Measurements from ENCODE around the gene TLL1.

The TLL1 gene

DNA sequence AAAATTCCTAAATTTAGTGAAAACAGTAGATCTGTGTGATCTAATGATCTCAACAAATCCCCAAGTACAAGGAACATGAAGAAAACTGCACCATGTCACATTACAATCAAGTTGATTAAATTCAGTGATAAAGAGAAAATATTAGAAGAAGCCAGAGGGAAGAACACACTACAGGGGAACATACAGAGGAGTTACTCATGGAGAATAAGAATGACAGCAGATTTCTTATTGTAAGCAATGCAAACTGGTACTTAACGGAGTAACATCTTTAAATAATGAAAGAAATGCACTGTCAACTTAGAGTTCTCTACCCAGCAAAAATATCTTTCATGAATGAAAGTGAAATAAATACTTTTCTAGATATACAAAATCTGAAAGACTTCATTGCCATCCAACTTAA is 21.1 kb downstream of the TLL1 start:
- no peak for DNase-seq (ENCODE audit: low spot score)

DNA sequence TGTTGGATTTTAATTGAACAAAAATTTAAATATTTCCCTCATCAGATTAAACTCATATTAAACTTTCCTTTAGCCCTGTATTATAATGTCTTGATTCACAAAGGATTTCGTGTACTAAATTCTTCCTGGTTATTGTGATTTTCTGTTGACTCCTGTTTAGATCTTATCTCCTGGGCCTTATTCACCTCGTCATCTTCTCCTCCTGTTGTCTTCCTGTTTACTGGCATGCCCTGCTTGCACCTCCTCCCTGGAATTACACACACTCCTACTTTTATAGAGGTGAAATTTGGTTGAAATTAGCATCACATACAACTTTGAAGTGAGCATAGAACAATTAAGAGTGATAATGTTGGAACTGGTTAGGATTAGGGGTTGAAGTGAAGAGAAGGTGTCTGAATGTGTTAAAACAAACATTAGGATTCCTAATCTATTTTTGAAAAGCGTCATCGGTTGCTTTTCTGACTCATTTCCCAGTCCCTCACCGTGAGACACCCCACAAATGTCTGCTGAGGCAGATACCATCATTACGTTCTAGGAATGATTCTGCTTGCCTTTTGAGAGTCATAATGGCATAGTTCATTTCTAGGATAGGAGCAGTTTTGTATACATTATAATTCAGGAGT is 32.5 kb downstream of the TLL1 start:
- no peak for DNase-seq (ENCODE audit: low spot score)

- DNase-seq (ENCODE audit: low spot score), result no peak
Observed at GRCh38 chr4:165906272-165906671, 33.2 kb downstream of the TLL1 start.

DNA sequence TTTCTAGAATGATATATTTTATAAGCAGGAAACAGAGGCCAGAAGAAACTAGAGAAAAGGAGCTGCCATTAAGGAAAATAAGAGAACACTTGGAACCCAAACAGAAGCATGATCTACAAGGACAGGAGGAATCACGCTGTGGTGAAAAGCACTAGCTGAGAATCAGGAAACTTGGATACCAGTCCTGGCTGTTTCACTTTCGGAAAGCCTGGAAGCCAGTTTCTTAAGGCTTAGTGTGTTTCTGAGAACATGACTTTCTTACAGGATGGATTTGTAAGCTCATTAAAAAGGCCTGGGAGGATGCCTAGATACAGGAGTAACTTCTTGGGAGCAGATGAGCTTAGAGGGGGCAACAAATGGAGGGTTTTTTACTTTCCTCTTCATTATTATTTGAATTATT is 36.9 kb downstream of the TLL1 start:
- no peak for DNase-seq (ENCODE audit: low spot score)

DNA sequence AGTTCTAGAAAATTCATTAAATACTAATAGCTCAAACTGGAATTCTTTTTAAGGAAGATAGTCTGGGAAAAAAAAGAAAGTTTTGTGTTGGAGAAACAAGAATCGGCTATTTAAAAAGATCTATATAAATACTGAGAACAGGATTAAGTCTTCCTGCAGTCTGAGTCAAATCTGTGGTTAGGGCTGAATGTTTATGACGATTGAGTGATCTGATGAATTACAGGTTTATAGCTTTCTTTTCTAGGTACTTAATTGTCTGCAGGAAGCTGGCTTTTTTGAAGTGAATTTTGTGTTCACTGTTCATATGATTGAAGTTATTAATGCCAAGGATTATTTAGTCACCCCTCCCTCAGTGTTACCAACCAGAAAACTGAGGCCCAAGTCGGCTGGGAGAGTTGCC is 42.2 kb downstream of the TLL1 start:
- DNase-seq (ENCODE audit: low spot score), result no peak

- no peak for DNase-seq (ENCODE audit: low spot score)
Observed at GRCh38 chr4:165921546-165921945, 48.5 kb downstream of the TLL1 start.

- no peak for DNase-seq (ENCODE audit: low spot score)
Observed at GRCh38 chr4:165922747-165923146, 49.7 kb downstream of the TLL1 start.

DNA sequence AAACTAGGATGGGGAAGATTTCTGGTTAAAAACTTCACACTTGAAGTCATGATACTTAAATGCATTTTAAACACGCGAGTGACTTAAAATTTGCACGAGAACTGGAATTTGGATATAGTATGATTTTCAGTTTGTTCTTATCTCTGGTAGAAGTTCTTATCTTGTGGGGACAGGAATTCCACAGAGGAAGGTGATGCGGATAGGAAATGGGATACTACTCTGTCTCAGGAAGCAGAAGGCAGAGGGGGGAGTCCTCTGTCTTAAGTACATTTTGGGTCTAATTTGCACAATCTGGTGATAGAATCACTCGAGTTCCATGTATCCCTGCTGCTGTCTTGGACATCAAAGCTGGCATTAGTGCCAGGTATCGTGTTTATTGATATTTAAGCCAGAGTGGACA is 53.3 kb downstream of the TLL1 start:
- DNase-seq (ENCODE audit: low spot score), result no peak

DNA sequence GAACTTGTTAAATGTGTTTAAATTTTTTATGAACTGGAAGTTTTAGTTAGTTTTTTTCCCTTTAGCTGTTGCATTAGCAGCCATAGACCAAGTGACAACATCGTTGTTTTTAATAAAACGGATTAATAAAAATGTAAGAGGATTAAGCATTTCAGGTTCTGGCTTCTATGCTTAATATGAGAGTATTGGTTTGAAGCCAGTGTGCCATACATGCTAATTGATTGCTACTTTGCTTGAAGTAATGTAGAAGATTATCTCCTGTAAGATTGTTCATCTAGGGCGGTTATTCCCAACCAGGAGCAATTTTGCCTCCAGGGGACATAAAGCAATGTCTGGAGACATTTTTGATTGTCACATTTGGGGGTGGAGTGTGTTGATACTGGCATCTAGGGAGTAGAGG is 54.3 kb downstream of the TLL1 start:
- no peak for DNase-seq (ENCODE audit: low spot score)

DNA sequence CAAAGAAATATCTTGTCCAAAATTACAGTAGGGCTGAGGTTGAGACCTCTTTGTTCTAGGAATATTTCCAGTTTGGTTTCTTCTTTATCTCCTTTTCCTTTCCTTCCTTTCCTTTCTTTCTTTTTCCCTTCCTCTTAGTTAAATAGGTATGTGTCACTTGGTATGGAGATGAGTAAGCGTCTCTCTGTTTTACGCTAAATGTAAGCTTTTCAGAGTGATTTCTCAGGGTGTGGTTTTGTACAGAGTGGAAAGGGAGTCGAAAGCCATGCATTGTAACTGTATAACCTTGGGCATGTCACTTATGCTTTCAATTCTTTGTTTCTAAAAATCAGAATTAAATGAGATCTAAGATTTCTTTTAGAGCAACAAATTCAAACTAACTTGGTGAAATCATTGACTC is 54.8 kb downstream of the TLL1 start:
- DNase-seq (ENCODE audit: low spot score), result no peak

GRCh38 chr4:165928601-165929000 is 55.6 kb downstream of the TLL1 start:
- DNase-seq (ENCODE audit: low spot score), result no peak

DNA sequence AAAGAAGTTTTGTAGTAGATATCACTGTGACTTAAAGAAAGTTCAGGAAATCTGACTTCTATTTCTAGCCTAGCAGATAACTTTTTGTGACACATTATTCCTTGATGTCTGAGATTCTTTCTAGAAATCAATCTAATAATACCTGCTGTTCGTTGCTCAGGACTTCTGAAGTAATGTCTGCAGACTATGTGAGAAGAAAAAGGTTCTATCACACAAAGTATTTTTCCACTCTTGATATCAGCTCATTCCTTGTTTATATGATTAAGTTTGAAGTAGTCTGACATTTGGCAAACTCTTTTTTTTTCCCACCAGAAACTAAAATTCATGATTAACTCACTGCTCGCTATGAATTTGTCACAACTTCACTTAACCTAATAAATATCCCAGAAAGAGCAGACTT is 56.6 kb downstream of the TLL1 start:
- DNase-seq (ENCODE audit: low spot score), result no peak

- DNase-seq (ENCODE audit: low spot score), result no peak
Observed at GRCh38 chr4:165931741-165932140, 58.7 kb downstream of the TLL1 start.

DNA sequence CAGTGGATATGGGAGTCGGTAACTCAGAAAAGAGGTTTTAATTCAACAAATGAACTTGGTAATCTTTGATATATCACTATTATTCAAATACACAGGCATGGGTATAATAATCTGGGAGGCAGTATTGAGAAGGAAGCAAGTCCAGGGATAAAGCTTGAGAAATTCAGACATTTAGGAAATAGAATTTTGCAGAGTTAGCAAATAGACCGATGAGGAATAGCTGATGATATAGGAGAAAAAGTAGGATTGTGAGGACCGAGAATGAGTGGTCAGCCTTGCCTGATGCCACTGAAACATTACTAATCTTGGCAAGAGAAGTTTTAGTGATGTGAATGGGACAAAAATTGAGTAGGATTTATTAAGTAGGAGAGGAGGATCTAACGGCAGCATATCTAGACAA is 71.9 kb downstream of the TLL1 start:
- no peak for DNase-seq (ENCODE audit: low spot score)

- no peak for DNase-seq (ENCODE audit: low spot score)
Observed at GRCh38 chr4:165945991-165946390, 73.0 kb downstream of the TLL1 start.

GRCh38 chr4:165947019-165947418 is 74.0 kb downstream of the TLL1 start:
- DNase-seq (ENCODE audit: low spot score), result no peak

DNA sequence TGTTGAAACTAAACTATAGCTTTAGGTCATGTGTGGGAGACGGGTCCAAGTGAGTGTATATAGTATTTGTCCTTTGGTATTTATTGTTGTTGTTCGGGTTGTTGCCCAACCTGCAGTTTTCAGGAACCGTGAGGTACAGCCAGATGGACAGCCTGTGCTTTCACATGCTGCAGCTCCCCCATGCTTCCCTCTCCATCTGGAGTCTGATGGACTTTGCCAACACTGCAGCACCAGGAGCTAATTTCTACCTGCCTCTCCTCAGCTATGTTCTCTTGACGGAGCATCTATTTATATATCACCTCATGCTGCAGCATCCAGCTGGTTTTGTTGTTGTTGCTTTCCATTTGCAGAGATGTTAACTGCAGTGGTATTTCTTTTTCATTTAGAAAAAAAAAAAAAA is 80.1 kb downstream of the TLL1 start:
- no peak for DNase-seq (ENCODE audit: low spot score)

- DNase-seq (ENCODE audit: low spot score), result no peak
Observed at GRCh38 chr4:165963621-165964020, 90.6 kb downstream of the TLL1 start.

DNA sequence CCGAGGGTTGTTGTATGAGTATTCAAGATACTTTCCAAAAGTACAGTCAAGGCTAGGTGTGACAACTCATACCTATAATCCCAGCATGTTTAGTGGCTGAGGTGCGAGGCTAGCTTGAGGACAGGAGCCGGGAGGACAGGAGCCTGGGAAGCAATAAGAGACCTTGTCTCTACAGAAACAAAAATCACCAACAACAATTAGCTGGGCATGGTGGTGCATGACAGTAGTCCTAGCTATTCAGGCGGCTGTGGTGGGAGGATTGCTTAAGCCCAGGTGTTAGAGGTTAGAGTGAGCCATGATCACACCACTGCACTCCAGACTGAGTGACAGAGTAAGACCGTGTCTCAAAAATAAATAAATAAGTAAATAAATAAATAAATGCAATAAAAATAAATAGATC is 91.6 kb downstream of the TLL1 start:
- no peak for DNase-seq (ENCODE audit: low spot score)

DNA sequence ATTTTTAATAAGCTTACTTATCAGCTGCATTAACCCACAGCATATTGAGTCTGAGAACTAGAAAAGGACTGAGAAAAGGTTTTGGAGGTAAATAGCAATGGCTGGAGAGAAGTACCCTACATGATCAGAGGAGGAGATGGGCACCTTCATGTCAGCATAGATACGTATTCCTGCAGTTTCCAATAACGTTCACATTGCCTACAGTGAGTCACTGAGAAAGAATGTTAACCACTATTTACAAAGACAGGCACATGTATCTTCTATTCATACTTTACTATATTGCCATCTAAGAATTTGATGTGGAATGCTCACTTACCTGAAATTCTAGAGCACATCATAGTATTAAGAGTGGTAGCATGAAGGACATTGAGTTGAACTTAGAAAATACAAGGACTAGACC is 92.5 kb downstream of the TLL1 start:
- DNase-seq (ENCODE audit: low spot score), result no peak

- no peak for DNase-seq (ENCODE audit: low spot score)
Observed at GRCh38 chr4:165966833-165967232, 93.8 kb downstream of the TLL1 start.

GRCh38 chr4:165967486-165967885 is 94.4 kb downstream of the TLL1 start:
- no peak for DNase-seq (ENCODE audit: low spot score)

- DNase-seq (ENCODE audit: low spot score), result no peak
Observed at GRCh38 chr4:165970703-165971420, 97.8 kb downstream of the TLL1 start.

GRCh38 chr4:165971446-165971845 is 98.4 kb downstream of the TLL1 start:
- DNase-seq (ENCODE audit: low spot score), result no peak
